Left lobe of liver (tissue), 2 donors: ENCODE data around the gene SLC25A22. TPM values are rescaled to one million over a fixed set of nuclear protein-coding genes. Genes with fewer than 3 reads are reported as not detected.

Source experiments
- ATAC-seq: fragments of 200-7000 bp; cut with Tn5 transposase; one replicate; pipeline ENCODE4 v1.9.1; 2020; ENCODE audit warnings: mild to moderate bottlenecking, moderate library complexity
- DNase-seq: peaks from one replicate; pipeline ENCODE4 v3.0.0-alpha.2; 2020; ENCODE audit warnings: low spot score
- total RNA-seq: library from RNA; stranded (reverse); gene quantifications from one replicate; pipeline ENCODE4 v1.2.1, GENCODE V29; 2021
- donor health status: DM: no; HTN: no; CAD: no; lungs with moderate emphysema.
- donor health status: DM: no; HTN: yes; CAD: no.

Gene SLC25A22
- total RNA-seq, 1 donor from 2014 or later, result 51.4 TPM

GRCh38 chr11:761526-762108 lies 36.5 kb downstream of the SLC25A22 start:
- ATAC-seq, result no peak
- DNase-seq, result no peak

- no peak for ATAC-seq
- no peak for DNase-seq
Observed at GRCh38 chr11:760236-760635, 37.8 kb downstream of the SLC25A22 start.

DNA sequence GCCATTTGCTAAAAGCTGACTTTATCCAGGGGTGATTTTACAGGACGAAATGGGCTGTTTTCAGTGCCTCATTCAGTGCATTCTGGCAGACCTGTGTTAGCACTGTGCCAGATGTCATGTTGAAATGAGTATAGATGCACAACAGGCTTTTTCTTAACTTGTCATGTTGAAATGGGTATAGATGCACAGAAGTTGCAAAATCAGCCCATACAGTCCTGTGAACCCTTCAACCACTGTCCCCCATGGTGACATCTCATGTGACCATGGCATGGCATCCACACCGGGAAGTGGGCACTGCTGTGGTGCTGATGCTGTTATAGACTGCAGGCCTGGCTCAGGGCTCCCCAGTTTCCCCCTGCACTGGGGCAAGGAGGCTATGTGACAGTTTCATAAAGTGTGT lies 48.4 kb downstream of the SLC25A22 start:
- ATAC-seq, result no peak
- DNase-seq, result no peak

DNA sequence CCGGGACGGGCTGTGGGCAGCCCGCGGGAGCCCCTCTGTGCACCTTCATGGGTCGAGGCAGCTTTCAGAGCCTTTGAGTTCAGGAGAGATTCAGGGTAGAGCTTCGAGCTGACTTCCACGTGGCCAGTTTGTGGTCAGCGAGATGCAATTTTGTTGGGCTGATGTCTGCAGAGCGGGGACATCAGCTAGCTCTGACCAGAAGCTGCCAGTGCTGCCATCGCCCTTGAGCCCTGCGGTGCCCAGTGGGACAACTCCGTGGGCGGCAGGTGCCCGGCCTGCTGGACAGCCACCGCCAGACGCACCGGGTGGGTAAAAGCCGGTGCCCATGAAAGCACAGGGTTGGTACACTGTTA lies 50.1 kb downstream of the SLC25A22 start:
- ATAC-seq (peak; percentile 43), DNase-seq (peak; percentile 50)

DNA sequence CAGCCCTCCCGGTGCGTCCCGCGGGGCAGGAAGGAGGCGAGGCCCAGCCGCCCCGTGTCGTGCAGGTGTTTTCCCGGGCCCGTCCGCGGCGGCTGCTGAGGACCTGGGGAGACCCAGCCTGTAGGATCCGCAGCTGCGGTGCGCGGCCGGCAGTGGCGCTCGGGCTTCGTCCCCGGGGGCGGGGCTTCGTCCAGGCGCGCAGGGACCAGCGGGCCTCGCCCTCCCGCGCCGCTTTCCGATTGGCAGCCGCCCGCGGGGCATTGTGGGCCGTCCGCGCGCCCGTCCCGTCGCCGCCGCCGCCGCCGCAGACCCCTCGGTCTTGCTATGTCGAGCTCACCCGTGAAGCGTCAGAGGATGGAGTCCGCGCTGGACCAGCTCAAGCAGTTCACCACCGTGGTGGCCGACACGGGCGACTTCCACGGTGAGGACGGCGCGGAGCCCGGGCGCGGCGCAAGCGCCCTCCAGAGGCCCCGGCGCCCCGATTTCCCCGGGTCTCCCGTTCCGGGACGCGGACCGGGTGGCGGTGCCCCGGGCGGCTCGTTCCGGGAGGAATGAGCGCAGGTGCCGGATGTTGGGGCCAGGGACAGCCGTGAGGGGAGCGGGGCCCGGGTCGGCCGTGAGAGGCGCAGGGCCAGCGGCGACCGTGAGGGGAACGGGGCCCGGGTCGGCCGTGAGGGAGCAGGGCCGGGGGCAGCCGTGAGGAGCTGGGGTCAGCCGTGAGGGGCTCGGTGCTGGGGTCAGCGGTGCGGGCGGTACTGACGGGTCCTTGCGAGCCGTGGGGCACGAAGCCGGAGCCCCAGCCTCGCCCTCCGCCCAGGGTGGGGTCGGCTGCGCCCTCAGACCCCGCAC lies 50.7 kb downstream of the SLC25A22 start, which contains the start of gene TALDO1:
TSS of gene TALDO1 (plus strand) at position 307 of the 849 bp plus-strand sequence. CDS start at position 325, 18 bp downstream.
- DNase-seq (peak; percentile 92), ATAC-seq (peak; percentile 97)

GRCh38 chr11:746289-747157 lies 51.6 kb downstream of the SLC25A22 start:
- DNase-seq (no peak), ATAC-seq (peak; percentile 50)

GRCh38 chr11:745428-745827 lies 52.7 kb downstream of the SLC25A22 start:
- DNase-seq, result no peak

DNA sequence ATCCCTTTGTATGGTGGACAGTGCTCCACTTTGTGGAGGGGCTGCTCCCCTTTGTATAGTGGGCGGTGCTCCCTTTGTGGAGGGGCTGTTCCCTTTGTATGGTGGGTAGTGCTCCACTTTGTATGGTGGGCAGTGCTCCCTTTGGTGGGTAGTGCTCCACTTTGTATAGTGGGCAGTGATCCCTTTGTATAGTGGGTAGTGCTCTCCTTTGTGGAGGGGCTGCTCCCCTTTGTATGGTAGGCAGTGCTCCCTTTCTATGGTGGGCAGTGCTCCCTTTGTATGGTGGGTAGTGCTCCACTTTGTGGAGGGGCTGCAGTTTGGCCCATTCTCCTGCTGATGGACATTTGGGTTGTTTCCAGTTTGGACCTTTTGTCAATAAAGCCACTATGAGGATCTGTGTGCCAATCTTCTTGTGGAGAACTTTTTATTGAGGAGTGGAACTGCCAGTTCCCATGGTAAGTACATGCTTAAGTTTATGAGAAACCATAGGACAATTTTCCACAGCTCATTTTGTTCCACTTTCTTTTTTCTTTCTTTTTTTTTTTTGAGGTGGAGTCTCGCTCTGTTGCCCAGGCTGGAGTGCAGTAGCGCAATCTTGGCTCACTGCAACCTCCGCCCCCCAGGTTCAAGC lies 55.4 kb downstream of the SLC25A22 start:
- ATAC-seq, result no peak

More at GRCh38 chr11:745428-745827, 52.7 kb downstream of the SLC25A22 start:
- no peak for ATAC-seq

DNA sequence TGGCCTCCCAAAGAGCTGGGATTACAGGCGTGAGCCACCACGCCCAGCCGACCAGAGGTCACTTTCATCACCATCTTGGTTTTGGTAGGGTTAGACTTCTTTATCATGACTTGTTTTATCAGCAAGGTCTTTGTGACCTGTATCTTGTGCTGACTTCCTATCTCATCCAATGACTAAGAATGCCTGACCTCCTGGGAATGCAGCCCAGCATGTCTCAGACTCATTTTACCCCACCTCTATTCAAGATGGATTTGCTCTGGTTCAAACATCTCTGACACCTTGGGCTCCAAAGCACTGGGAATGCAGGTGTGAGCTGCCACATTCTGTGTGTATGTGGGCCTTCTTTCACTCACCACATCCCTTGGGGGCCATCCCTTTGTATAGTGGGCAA lies 55.9 kb downstream of the SLC25A22 start:
- ATAC-seq (no peak), DNase-seq (no peak)

More for the DNA sequence above, 55.4 kb downstream of the SLC25A22 start:
- DNase-seq, result no peak

Other genes starting within 250 kb of the SLC25A22 start
- 13.4 TPM for gene LMNTD2, start 237.5 kb downstream of the SLC25A22 start, total RNA-seq
- 36.6 TPM for gene RASSF7, start 237.3 kb downstream of the SLC25A22 start, total RNA-seq
- 25.4 TPM for gene PHRF1, start 221.8 kb downstream of the SLC25A22 start, total RNA-seq
- gene IRF7, start 182.3 kb downstream of the SLC25A22 start, total RNA-seq, result 38.5 TPM
- gene CDHR5, start 173.3 kb downstream of the SLC25A22 start, total RNA-seq, result 64.8 TPM
- 0.81 TPM for gene SCT, start 171.1 kb downstream of the SLC25A22 start, total RNA-seq
- gene DRD4, start 161.0 kb downstream of the SLC25A22 start, total RNA-seq, result 0.68 TPM
- 14.8 TPM for gene DEAF1, start 103.1 kb downstream of the SLC25A22 start, total RNA-seq
- gene TMEM80, start 102.5 kb downstream of the SLC25A22 start, total RNA-seq, result 16.8 TPM
- 190 TPM for gene EPS8L2, start 92.0 kb downstream of the SLC25A22 start, total RNA-seq
- 147 TPM for gene TALDO1, start 50.8 kb downstream of the SLC25A22 start, total RNA-seq
- 31.7 TPM for gene GATD1, start 20.8 kb downstream of the SLC25A22 start, total RNA-seq
- 0.43 TPM for gene CEND1, start 8.2 kb downstream of the SLC25A22 start, total RNA-seq
- 14.9 TPM for gene PIDD1, start 7.0 kb upstream of the SLC25A22 start, total RNA-seq
- gene RPLP2, start 11.7 kb upstream of the SLC25A22 start, total RNA-seq, result 511 TPM
- 107 TPM for gene PNPLA2, start 20.6 kb upstream of the SLC25A22 start, total RNA-seq
- gene CRACR2B, start 29.6 kb upstream of the SLC25A22 start, total RNA-seq, result 3.5 TPM
- gene CD151, start 34.7 kb upstream of the SLC25A22 start, total RNA-seq, result 120 TPM
- gene POLR2L, start 44.2 kb upstream of the SLC25A22 start, total RNA-seq, result 81.5 TPM
- 17.1 TPM for gene TSPAN4, start 44.6 kb upstream of the SLC25A22 start, total RNA-seq
- gene CHID1, start 112.5 kb upstream of the SLC25A22 start, total RNA-seq, result 146 TPM
- 53.7 TPM for gene AP2A2, start 127.6 kb upstream of the SLC25A22 start, total RNA-seq
- gene MUC6, start 238.4 kb upstream of the SLC25A22 start, total RNA-seq, result 1.0 TPM